ENCODE measurements around the gene KRT78. TPM values are rescaled to one million over a fixed set of nuclear protein-coding genes. Genes with fewer than 3 reads are reported as not detected.
"Not testable (repeated sequence)": the region's sequence is repeated elsewhere in the genome, so short reads cannot be mapped to it uniquely, and the experiment has no call there.

KRT78 gene
- total RNA-seq, 1 donor from 2014 or later: not detected

DNA sequence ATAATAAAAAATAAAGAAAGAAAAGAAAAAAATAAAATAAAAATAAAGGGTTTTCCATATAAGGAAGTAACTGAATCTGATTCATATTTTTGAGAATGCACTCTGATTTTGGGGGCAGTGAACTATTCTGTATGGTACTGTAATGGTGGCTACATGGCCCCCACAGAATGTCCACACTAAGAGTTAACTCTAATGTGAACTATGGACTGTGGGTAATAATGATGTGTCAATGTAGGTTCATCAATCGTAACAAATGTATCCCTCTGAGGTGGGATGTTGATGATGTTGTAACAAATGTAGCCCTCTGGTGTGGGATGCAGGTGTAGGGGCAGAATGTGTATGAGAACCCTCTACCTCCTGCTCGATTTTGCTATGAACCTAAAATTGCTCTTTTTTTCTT lies 42.2 kb upstream of the KRT78 start:
- no peak for DNase-seq (ENCODE audit: low spot score in 2 of 2, unreplicated experiment in 2 of 2)
- TF ChIP-seq, protein P1, sequence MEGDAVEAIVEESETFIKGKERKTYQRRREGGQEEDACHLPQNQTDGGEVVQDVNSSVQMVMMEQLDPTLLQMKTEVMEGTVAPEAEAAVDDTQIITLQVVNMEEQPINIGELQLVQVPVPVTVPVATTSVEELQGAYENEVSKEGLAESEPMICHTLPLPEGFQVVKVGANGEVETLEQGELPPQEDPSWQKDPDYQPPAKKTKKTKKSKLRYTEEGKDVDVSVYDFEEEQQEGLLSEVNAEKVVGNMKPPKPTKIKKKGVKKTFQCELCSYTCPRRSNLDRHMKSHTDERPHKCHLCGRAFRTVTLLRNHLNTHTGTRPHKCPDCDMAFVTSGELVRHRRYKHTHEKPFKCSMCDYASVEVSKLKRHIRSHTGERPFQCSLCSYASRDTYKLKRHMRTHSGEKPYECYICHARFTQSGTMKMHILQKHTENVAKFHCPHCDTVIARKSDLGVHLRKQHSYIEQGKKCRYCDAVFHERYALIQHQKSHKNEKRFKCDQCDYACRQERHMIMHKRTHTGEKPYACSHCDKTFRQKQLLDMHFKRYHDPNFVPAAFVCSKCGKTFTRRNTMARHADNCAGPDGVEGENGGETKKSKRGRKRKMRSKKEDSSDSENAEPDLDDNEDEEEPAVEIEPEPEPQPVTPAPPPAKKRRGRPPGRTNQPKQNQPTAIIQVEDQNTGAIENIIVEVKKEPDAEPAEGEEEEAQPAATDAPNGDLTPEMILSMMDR (IDR thresholded peaks at IDR 0.05; ENCODE audit: unreplicated experiment): no peak
- Mint-ChIP-seq H3K27me3 (ENCODE audit: low read depth) (no peaks in the 10 kb centered on the region), H3K27ac (no peak overlapping the region), H3K4me1 (peaks cover 12% of the 10 kb centered on the region), H3K4me3 (no peak overlapping the region), H3K36me3 (no peaks in the 10 kb centered on the region), H3K9me3 (peaks cover 2% of the 10 kb centered on the region)

DNA sequence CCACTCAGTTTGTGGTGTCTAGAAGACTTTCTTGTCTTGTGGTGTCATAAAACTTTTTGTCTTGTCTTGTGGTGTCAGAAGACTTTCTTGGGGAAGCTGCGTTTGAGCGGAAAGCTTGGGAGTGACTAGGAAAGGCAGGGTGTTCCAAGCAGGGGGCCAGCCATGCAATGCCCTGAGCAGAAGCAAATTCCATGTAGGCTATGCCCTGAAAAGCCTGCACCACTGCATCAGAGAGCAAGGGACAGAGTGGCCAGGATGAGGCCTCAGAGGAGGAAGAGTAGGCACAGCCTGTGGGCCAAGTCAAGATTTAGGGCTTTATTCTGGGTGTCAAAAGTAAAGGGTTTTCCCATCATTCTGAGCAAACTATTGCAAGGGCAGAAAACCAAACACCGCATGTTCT lies 41.6 kb upstream of the KRT78 start:
- Mint-ChIP-seq H3K36me3 (no peaks in the 10 kb centered on the region), H3K4me3 (no peak overlapping the region), H3K27ac (no peak overlapping the region), H3K27me3 (ENCODE audit: low read depth) (no peaks in the 10 kb centered on the region), H3K9me3 (peaks cover 2% of the 10 kb centered on the region), H3K4me1 (peaks cover 8% of the 10 kb centered on the region)
- DNase-seq (ENCODE audit: low spot score in 2 of 2, unreplicated experiment in 2 of 2): no peak
- TF ChIP-seq, protein P1 (IDR thresholded peaks at IDR 0.05; ENCODE audit: unreplicated experiment): no peak

DNA sequence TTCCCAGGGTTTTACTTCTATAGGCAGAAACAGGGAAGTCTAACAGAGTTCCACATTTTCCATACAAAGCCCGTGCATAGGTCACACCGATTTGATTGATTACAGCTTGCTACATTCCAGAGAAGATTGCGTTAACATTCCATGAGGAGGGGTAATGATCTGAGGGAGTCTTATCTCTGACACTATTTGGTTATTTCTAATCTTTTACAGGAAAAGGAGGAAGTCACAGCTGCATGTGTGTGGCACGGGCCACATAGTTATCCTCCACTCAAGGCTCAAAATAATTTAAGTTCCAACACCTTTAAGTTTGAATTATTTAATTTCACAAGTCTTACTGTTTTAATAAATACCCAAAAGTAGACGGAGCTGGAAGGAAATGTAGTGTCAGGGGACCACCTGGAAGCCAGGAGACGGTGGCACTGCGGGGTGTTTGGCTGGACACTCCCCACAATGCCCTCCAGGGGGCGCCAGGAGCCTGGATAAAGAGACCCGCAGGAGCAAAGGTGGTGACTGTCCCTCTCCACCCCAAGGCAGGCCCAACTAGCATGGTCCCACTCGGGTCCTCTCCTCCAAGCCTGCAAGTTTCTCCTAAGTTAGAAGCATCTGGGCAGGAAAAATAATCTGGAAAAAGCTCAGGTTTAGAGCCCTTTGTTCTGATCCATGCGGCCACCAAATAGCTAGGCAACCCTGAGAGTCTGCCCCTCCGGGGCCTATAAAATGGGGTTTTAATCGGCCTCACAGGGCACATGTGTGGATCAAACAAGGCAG lies 35.9 kb upstream of the KRT78 start:
- Mint-ChIP-seq H3K9me3 (no peaks in the 10 kb centered on the region), H3K4me3 (peak overlapping the region; percentile 9), H3K27ac (peak overlapping the region; percentile 95), H3K36me3 (no peaks in the 10 kb centered on the region), H3K27me3 (ENCODE audit: low read depth) (no peaks in the 10 kb centered on the region), H3K4me1 (peaks cover 18% of the 10 kb centered on the region)
- peak; percentile 74 to 94 for DNase-seq (ENCODE audit: low spot score in 2 of 2, unreplicated experiment in 2 of 2)
- TF ChIP-seq, protein P1 (IDR thresholded peaks at IDR 0.05; ENCODE audit: unreplicated experiment): peak; percentile 95

DNA sequence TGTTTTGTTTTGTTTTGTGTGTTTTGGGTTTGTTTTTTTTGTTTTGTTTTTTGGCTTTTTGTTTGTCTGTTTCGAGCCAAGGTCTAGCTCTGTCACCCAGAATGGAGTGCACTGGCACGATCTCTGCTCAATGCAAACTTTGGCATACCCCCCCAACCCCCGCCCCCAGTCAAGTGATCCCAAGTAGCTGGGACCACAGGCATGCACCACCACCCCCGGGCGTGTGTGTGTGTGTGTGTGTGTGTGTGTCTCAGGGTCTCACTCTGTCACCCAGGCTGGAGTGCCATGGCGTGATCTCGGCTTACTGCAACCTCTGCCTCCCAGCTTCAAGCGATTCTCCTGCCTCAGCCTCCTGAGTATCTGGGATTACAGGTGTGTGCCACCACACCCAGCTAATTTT lies 31.7 kb upstream of the KRT78 start:
- not testable (repeated sequence) for H3K9me3 Mint-ChIP-seq; H3K27me3 Mint-ChIP-seq (ENCODE audit: low read depth); H3K27ac Mint-ChIP-seq; H3K36me3 Mint-ChIP-seq; DNase-seq (ENCODE audit: low spot score in 2 of 2, unreplicated experiment in 2 of 2); H3K4me3 Mint-ChIP-seq
- peaks cover 30% of the 10 kb centered on the region for H3K4me1 Mint-ChIP-seq

DNA sequence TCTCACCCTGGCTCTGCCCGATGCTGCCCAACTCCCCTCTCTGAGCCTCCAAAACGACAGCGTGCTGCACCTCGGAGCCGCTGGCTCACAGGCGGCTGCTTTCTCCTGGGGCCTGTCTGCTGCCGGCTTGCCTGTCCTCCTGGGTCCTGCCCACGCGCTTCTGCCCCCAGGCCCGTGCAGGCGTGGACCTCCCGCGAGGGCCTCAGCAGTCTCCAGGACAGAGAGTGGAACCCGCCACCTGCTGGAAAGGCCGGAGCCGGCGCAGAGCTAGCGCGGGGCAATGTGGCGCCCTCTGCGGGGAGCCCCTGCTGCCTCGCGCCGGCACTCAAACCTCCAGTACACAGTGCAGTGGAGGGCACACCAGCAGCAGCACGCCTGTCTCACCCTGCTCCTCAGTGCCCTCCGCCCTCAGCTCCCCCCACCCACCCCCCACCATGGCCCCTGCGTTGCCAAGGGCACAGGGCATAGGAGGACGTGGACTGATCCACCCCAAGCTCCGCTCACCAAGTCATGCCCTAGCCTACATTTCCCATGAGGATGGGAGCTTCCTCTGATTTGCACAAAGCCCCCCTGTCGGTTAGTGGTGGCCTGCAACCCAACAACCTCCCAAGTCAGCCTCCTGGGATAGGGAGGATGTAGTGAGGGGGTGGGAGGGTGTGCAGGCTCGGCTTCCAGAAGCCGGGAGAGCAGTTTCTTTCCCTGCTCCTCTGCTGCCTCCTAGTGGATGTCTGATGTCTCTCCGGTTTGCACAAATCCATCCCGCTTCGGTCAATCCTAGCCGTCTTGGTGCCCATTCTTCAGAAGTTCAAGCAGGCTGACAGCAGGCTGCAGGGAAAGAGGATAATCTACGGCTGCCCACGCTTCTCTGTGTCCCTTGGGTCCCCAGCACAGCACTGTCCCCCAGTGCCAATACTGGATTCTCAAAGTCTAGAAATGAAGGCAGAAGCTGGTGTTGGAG lies 30.9 kb upstream of the KRT78 start:
- no peaks in the 10 kb centered on the region for H3K9me3 Mint-ChIP-seq
- no peaks in the 10 kb centered on the region for H3K27me3 Mint-ChIP-seq (ENCODE audit: low read depth)
- peak overlapping the region; percentile 59 for H3K4me3 Mint-ChIP-seq
- peak; percentile 61 to 81 for DNase-seq (ENCODE audit: low spot score in 2 of 2, unreplicated experiment in 2 of 2)
- H3K27ac Mint-ChIP-seq: peak overlapping the region; percentile 69
- TF ChIP-seq, protein P1 (IDR thresholded peaks at IDR 0.05; ENCODE audit: unreplicated experiment): peak; percentile 82
- no peaks in the 10 kb centered on the region for H3K36me3 Mint-ChIP-seq
- H3K4me1 Mint-ChIP-seq: peaks cover 29% of the 10 kb centered on the region
